IPS-20b (cell line): ENCODE data around the gene ZNRF4.
A peak's percentile ranks its signal among the peaks of the same experiment; 100 is the strongest.
"Not testable (repeated sequence)": the region's sequence is repeated elsewhere in the genome, so short reads cannot be mapped to it uniquely, and the experiment has no call there.

Experiments
- H3K27ac ChIP-seq: one replicate; pipeline ENCODE4 v1.5.1; 2013; ENCODE audit warnings: low read length
- H3K27me3 ChIP-seq: 2 replicates; pipeline ENCODE4 v1.6.1; 2013; ENCODE audit warnings: mild to moderate bottlenecking, low read length, inconsistent platforms; ENCODE audit not compliant: insufficient read depth
- H3K36me3 ChIP-seq: 2 replicates; pipeline ENCODE4 v1.6.1; 2013; ENCODE audit warnings: low read depth, mild to moderate bottlenecking, inconsistent platforms, low read length, moderate library complexity; ENCODE audit not compliant: insufficient read depth
- H3K4me1 ChIP-seq: 2 replicates; pipeline ENCODE4 v1.6.1; 2013; ENCODE audit warnings: mild to moderate bottlenecking, control low read depth, inconsistent platforms, low read length, moderate library complexity; ENCODE audit not compliant: insufficient read depth
- H3K4me3 ChIP-seq: 2 replicates; pipeline ENCODE4 v1.5.1; 2013; ENCODE audit warnings: mild to moderate bottlenecking, low read length, inconsistent platforms
- H3K9ac ChIP-seq: 2 replicates; pipeline ENCODE4 v1.6.1; 2013; ENCODE audit warnings: low read depth, mild to moderate bottlenecking, inconsistent platforms, low read length, moderate library complexity
- H3K9me3 ChIP-seq: 2 replicates; pipeline ENCODE4 v1.6.1; 2013; ENCODE audit warnings: mild to moderate bottlenecking, low read depth, low read length, inconsistent platforms; ENCODE audit not compliant: insufficient read depth

The ZNRF4 gene

DNA sequence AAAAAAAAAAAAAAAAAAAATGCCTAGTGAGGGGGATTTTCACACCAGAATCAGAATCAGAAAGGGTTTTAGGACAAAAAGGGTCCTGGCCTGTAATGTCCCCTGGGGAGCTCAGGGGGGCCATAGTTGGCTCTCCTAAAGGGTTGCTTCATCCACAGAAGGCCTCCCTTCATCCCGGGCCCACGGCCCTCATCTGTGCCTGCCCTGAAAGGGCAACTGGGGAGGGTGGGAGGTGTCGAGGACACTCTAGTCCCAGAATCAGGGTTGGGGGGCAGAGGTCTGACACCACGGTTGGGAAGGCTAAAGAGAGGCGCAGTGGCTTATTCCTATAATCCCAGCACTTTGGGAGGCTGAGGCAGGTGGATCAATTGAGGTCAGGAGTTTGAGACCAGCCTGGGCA lies 22.5 kb upstream of the ZNRF4 start:
- Histone ChIP-seq H3K27me3 (peaks cover 15% of the 10 kb centered on the region), H3K27ac (no peak overlapping the region), H3K9me3 (no peaks in the 10 kb centered on the region), H3K9ac (no peak overlapping the region), H3K4me1 (0 out of 2 replicates have a peak, but pooled peaks cover 7% of the 10 kb centered on the region), H3K36me3 (no peaks in the 10 kb centered on the region), H3K4me3 (no peak overlapping the region)

DNA sequence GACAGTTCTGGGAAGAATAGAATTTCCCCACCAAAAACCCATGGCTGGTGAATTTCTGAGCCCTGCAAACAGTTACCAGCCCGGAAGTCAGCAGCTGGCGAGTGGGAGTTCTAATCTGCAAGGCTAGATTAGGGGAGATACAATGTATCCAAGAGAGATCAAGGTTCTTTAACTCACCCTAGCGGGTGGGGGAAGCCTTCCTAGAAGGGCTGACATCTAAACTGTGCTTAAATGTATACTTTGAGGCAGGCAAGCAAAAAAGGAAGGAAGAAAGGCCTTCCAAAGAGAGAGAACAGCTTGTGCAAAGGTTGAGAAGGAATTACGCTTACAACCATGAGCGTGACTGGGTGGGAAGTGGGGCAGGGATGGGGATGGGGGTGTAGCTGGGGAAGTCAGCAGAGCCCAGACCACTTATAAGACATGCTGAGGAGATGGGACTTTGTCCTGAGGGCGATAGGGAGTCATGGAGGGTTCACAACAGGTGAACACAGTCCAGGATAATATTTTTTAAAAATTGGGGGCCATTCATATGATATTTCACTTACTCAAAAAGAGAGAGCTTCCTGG lies 20.8 kb upstream of the ZNRF4 start:
- Histone ChIP-seq H3K36me3 (no peaks in the 10 kb centered on the region), H3K4me1 (0 out of 2 replicates have a peak, but pooled peaks cover 7% of the 10 kb centered on the region), H3K27ac (no peak overlapping the region), H3K4me3 (no peak overlapping the region), H3K9me3 (no peaks in the 10 kb centered on the region), H3K27me3 (peaks cover 18% of the 10 kb centered on the region), H3K9ac (no peak overlapping the region)

DNA sequence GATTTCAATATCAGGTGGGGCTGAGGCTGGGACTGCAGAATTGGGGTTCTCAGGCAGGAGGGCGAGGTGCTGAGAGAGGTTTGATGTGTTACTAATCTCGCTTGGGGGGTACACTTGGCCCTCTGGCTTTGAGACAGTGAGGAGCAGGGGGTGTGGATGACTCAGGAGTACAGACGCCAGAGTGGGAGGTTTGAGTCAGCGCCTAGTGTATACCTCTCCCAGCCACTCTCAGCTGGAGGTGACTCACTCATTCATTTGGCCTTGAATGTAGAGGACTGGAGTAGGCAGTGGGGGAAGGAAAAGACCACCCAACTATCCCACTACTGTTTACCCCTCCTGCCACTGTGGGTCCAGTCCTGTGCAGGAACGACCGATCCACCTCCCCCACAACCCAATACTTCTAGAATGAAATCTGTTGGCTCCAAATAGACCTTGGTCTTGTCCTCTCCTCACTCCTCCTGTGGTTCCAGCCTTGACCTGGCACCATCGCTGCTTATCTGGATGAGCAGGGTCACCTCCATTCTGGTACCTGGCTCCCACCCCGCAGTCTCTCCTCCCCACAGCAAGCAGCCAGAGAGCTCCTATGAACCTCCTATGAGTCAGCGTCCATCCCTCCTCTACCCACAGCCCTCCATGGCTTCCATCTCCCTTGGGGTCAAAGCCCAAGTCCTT lies 20.1 kb upstream of the ZNRF4 start:
- H3K9me3 ChIP-seq, result no peaks in the 10 kb centered on the region
- H3K4me1 ChIP-seq, result 0 out of 2 replicates have a peak, but pooled peaks cover 7% of the 10 kb centered on the region
- H3K27me3 ChIP-seq, result peaks cover 18% of the 10 kb centered on the region
- H3K9ac ChIP-seq, result no peak overlapping the region
- no peak overlapping the region for H3K4me3 ChIP-seq
- no peak overlapping the region for H3K27ac ChIP-seq
- H3K36me3 ChIP-seq, result no peaks in the 10 kb centered on the region

DNA sequence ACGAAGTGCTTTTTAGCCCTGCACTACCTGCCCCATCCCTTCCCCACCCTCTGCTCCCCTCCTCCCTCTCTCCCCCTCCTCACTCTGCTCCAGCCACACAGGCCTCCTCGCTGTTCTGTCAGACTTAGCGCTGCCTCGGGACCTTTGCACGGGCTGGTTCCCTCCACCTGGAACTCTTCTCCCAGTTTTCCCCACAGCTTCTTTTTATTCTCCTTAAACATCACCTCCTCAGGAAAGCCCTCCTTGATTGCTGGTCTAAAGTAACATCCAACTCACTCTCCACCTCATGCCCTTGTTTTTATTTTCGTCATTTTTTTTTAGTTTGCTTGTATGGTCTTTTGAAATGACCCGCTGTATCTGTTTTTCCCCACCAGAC lies 19.6 kb upstream of the ZNRF4 start:
- peaks cover 18% of the 10 kb centered on the region for H3K27me3 ChIP-seq
- H3K27ac ChIP-seq, result no peak overlapping the region
- H3K4me3 ChIP-seq, result peak overlapping the region; percentile 87; the same call in 1 of the 2 replicates
- no peaks in the 10 kb centered on the region for H3K36me3 ChIP-seq
- no peaks in the 10 kb centered on the region for H3K9me3 ChIP-seq
- peak overlapping the region; percentile 86; the same call in 1 of the 2 replicates for H3K9ac ChIP-seq
- H3K4me1 ChIP-seq, result 0 out of 2 replicates have a peak, but pooled peaks cover 7% of the 10 kb centered on the region

DNA sequence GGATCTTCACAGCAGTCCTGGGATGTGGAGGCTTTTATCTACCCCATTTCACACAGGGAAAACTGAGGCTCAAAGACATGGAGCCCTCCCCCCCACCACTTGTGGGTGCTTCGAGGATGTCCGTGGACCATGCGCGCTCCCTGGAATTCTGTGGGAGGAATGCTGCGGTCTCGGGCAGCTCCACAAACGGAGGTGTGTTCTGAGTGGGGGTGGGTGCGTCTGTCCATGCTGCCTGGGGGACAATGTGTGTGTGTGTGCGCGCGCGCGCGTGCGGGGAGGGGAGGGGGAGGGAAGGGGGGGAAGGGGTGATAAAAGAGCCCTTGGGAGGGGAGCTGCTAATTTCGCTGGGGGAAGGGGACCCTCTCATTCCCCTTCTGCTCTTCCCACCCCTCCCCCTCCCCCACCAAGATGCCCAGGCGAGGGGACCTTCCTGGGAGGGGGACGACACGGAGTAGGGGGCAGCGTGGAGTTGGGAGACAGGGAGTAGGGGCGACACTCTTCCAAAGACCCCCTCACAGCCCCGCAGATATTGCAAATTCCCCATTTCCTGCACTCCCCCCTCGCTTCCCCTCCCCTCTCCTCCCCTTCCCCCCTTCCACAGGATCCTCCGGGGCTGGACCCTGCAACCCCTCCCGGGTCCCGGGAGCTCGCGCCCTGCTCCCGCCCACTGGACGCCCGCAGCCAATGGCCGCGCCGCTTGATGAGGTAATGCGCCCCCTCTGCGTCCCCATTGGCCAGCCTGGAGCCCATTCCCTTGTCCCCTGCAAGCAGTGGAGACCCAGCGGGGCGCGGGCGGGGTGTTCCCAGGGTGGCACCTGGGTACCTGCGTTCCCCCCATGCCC lies 18.9 kb upstream of the ZNRF4 start:
- no peaks in the 10 kb centered on the region for H3K9me3 ChIP-seq
- H3K36me3 ChIP-seq, result no peaks in the 10 kb centered on the region
- peaks cover 18% of the 10 kb centered on the region for H3K27me3 ChIP-seq
- H3K27ac ChIP-seq, result no peak overlapping the region
- peak overlapping the region; percentile 86; the same call in 1 of the 2 replicates for H3K9ac ChIP-seq
- peak overlapping the region; percentile 87 for H3K4me3 ChIP-seq
- 0 out of 2 replicates have a peak, but pooled peaks cover 7% of the 10 kb centered on the region for H3K4me1 ChIP-seq

DNA sequence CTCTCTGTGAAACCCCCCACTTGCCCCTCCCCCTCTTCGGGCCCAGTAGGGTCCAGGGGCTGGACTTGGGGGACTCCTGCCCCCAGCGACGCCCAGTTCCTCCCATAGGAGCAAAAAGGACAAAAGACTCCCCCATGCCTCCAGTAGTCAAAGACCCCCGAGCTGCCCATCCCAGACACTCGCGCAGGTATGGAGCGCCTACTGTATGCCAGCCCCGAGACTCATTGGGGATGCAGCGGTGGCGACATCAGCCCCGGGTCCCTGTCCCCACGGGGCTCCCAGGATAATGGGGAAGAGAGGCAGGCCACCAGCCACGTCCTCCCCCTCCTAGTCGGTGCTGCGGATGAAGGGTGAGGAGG lies 18.3 kb upstream of the ZNRF4 start:
- peak overlapping the region; percentile 86; the same call in 1 of the 2 replicates for H3K9ac ChIP-seq
- H3K27me3 ChIP-seq, result peaks cover 18% of the 10 kb centered on the region
- 0 out of 2 replicates have a peak, but pooled peaks cover 7% of the 10 kb centered on the region for H3K4me1 ChIP-seq
- H3K4me3 ChIP-seq, result peak overlapping the region; percentile 87
- no peaks in the 10 kb centered on the region for H3K36me3 ChIP-seq
- no peaks in the 10 kb centered on the region for H3K9me3 ChIP-seq
- no peak overlapping the region for H3K27ac ChIP-seq

DNA sequence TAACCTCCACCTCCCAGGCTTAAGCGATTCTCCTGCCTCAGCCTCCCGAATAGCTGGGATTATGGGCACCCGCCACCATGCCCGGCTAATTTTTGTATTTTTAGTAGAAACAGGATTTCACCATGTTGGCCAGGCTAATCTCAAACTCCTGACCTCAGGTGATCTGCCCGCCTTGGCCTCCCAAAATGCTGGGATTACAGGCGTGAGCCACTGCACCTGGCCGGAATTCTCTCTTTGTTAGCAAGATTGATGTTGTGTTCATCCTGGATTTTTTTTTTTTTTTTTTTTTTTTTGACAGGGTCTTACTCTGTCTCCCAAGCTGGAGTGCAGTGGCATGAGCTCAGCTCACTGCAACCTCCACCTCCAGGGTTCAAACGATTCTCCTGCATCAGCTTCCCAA lies 16.5 kb upstream of the ZNRF4 start:
- H3K27me3 ChIP-seq, result peaks cover 18% of the 10 kb centered on the region
- not testable (repeated sequence) for H3K4me3 ChIP-seq, H3K4me1 ChIP-seq, H3K9me3 ChIP-seq, H3K36me3 ChIP-seq, H3K9ac ChIP-seq, H3K27ac ChIP-seq

DNA sequence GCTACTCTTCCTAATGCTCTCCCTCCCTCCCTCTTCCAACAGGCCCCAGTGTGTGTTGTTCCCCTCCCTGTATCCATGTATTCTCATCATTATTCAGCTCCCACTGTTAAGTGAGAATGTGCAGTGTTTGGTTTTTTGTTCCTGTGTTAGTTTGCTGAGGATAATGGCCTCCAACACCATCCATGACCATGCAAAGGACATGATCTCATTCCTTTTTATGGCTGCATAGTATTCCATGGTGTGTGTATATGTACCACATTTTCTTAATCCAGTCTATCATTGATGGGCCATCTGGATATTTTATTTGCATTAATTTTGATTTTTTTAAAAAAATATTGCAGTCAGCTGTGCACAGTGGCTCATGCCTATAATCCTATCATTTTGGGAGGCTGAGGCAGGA lies 15.8 kb upstream of the ZNRF4 start:
- Histone ChIP-seq H3K27ac (no peak overlapping the region), H3K36me3 (no peaks in the 10 kb centered on the region), H3K4me1 (0 out of 2 replicates have a peak, but pooled peaks cover 2% of the 10 kb centered on the region), H3K9ac (no peak overlapping the region), H3K27me3 (peaks cover 18% of the 10 kb centered on the region), H3K4me3 (no peak overlapping the region), H3K9me3 (no peaks in the 10 kb centered on the region)

DNA sequence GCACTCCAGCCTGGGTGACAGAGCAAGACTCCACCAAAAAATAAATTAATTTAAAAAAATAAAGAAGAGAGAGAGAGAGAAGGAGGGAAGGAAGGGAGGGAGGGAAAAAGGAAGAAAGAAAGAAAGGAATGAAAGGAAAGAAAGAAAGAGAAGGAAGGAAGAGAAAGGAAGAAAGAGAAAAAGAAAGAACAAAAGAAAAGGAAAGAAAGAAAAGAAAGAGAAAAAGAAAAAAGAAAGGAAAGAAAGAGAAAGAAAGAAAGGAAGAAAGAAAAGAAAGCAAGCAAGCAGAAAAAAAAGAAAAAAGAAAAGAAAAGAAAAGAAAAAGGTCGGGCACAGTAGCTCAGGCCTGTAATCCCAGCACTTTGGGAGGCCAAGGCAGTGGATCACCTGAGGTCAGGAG lies 14.9 kb upstream of the ZNRF4 start:
- no peaks in the 10 kb centered on the region for H3K9me3 ChIP-seq

DNA sequence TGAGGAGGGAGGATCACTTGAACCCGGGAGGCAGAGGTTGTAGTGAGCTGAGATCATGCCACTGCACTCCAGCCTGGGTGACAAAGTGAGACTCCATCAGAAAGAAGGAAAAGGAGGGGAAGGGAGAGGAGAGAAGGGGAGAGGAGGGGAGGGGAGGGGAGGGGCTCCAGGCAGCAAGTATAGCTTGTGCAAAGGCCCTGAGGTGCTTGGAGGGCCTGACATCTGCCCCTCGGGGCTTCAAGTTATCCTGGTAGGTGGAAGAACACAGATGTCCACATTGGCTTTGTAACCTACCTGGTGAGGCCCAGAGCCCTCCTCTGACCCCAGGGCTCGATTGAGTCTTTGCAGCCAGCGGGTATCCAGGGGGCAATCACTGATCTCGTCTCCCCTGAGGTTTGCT lies 11.5 kb upstream of the ZNRF4 start:
- H3K36me3 ChIP-seq, result no peaks in the 10 kb centered on the region
- no peak overlapping the region for H3K27ac ChIP-seq
- H3K27me3 ChIP-seq, result peaks cover 9% of the 10 kb centered on the region; the same call in 1 of the 2 replicates

More for the DNA sequence above, 14.9 kb upstream of the ZNRF4 start:
- Histone ChIP-seq H3K4me1 (no peaks in the 10 kb centered on the region), H3K9ac (no peak overlapping the region), H3K4me3 (no peak overlapping the region), H3K27me3 (peaks cover 14% of the 10 kb centered on the region), H3K36me3 (no peaks in the 10 kb centered on the region), H3K27ac (no peak overlapping the region)

DNA sequence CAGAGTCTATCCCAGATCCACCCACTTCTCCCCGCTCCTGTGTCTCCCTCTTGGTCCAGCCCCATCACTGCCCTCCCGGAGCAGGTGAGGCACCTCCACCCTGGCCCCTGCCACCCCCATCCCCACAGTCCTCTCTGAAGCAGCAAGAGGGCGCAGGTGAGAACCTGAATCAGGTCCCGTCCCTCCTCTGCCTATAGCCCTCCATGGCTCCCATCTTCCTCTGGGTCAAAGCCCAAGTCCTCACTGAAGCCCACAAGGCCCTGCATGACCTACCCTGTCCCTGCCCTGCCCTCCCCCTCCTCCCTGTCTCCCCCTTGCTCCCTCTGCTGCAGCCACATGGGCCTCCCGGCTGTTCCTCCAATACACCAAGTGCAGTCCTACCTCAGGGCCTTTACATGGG lies 10.8 kb upstream of the ZNRF4 start:
- Histone ChIP-seq H3K27me3 (peaks cover 9% of the 10 kb centered on the region; the same call in 1 of the 2 replicates), H3K9me3 (no peaks in the 10 kb centered on the region), H3K4me1 (no peaks in the 10 kb centered on the region)

More for the DNA sequence above, 11.5 kb upstream of the ZNRF4 start:
- H3K4me3 ChIP-seq, result no peak overlapping the region
- H3K9ac ChIP-seq, result no peak overlapping the region
- H3K4me1 ChIP-seq, result no peaks in the 10 kb centered on the region
- no peaks in the 10 kb centered on the region for H3K9me3 ChIP-seq

More for the DNA sequence above, 10.8 kb upstream of the ZNRF4 start:
- no peak overlapping the region for H3K27ac ChIP-seq
- no peak overlapping the region for H3K9ac ChIP-seq
- H3K4me3 ChIP-seq, result no peak overlapping the region
- no peaks in the 10 kb centered on the region for H3K36me3 ChIP-seq
